Large intestine (tissue), 3 donors: Measurements from ENCODE around the gene MBOAT1. TPM values are rescaled to one million over a fixed set of nuclear protein-coding genes. Genes with fewer than 3 reads are reported as not detected.

Source experiments
- DNase-seq, 2 donors: peaks; one replicate each; pipeline versions ENCODE4 v3.0.0 to v3.0.0-alpha.2; 2013
- H3K27ac ChIP-seq: one replicate; pipeline ENCODE4 v1.5.1; 2013; ENCODE audit warnings: low read length
- H3K27me3 ChIP-seq: 2 replicates; pipeline ENCODE4 v1.6.1; 2013; ENCODE audit warnings: low read length; ENCODE audit not compliant: control insufficient read depth, insufficient read depth
- H3K36me3 ChIP-seq: 2 replicates; pipeline ENCODE4 v1.6.1; 2013; ENCODE audit warnings: low read length; ENCODE audit not compliant: control insufficient read depth, insufficient read depth
- H3K4me1 ChIP-seq: one replicate; pipeline ENCODE4 v1.6.1; 2013; ENCODE audit warnings: low read length; ENCODE audit not compliant: control insufficient read depth, insufficient read depth
- H3K4me3 ChIP-seq: one replicate; pipeline ENCODE4 v1.5.1; 2013; ENCODE audit warnings: low read length
- H3K9me3 ChIP-seq: one replicate; pipeline ENCODE4 v1.6.1; 2013; ENCODE audit warnings: mild to moderate bottlenecking, low read depth, low read length, moderate library complexity; ENCODE audit not compliant: control insufficient read depth
- WGBS: methylation state at CpG from one replicate; pipeline ENCODE4 v1.1.5; 2013; ENCODE audit warnings: low lambda C conversion rate; ENCODE audit not compliant: insufficient coverage; 5-methylcytosine and 5-hydroxymethylcytosine counted together
- polyA plus RNA-seq: library from polyadenylated mRNA; unstranded; fragments of 120-200 nt; gene quantifications from one replicate; pipeline ENCODE4 v1.2.1, GENCODE V29; 2013

Gene MBOAT1
- polyA plus RNA-seq, 1 donor = 26.4 TPM

GRCh38 chr6:20172842-20173456 is 39.3 kb downstream of the MBOAT1 start:
- no peak for DNase-seq
- Histone ChIP-seq H3K36me3 (no peaks in the 10 kb centered on the region), H3K9me3 (no peaks in the 10 kb centered on the region), H3K27me3 (no peaks in the 10 kb centered on the region), H3K4me3 (no peak overlapping the region), H3K27ac (no peak overlapping the region), H3K4me1 (peaks cover 22% of the 10 kb centered on the region)
- WGBS = no CpG with 5 or more reads among the region's 3 CpGs

- H3K4me1 ChIP-seq = peaks cover 3% of the 10 kb centered on the region
- H3K4me3 ChIP-seq = no peak overlapping the region
- no peaks in the 10 kb centered on the region for H3K9me3 ChIP-seq
- H3K36me3 ChIP-seq = peaks cover 5% of the 10 kb centered on the region
- 46% methylated on average over 3 of the region's 4 CpGs for WGBS
- H3K27ac ChIP-seq = no peak overlapping the region
- DNase-seq = no peak
- H3K27me3 ChIP-seq = no peaks in the 10 kb centered on the region
These were observed 41.7 kb downstream of the MBOAT1 start for GRCh38 chr6:20170455-20171148.

- WGBS = 82% methylated on average over 2 of the region's 2 CpGs
- Histone ChIP-seq H3K27ac (no peak overlapping the region), H3K36me3 (peaks cover 5% of the 10 kb centered on the region), H3K4me1 (peaks cover 2% of the 10 kb centered on the region), H3K4me3 (no peak overlapping the region), H3K27me3 (no peaks in the 10 kb centered on the region), H3K9me3 (no peaks in the 10 kb centered on the region)
- DNase-seq = no peak
These were observed 42.5 kb downstream of the MBOAT1 start for GRCh38 chr6:20169786-20170185.

GRCh38 chr6:20169119-20169557 is 43.1 kb downstream of the MBOAT1 start:
- Histone ChIP-seq H3K4me3 (no peak overlapping the region), H3K4me1 (peaks cover 2% of the 10 kb centered on the region), H3K27me3 (no peaks in the 10 kb centered on the region), H3K9me3 (no peaks in the 10 kb centered on the region), H3K36me3 (peaks cover 5% of the 10 kb centered on the region), H3K27ac (no peak overlapping the region)
- WGBS = no CpG with 5 or more reads among the region's 2 CpGs
- no peak for DNase-seq

- DNase-seq = no peak
- H3K36me3 ChIP-seq = peaks cover 5% of the 10 kb centered on the region
- no peaks in the 10 kb centered on the region for H3K9me3 ChIP-seq
- H3K4me1 ChIP-seq = peaks cover 2% of the 10 kb centered on the region
- no peaks in the 10 kb centered on the region for H3K27me3 ChIP-seq
- 80% methylated on average over 1 of the region's 2 CpGs for WGBS
- no peak overlapping the region for H3K27ac ChIP-seq
- H3K4me3 ChIP-seq = no peak overlapping the region
These were observed 43.6 kb downstream of the MBOAT1 start for GRCh38 chr6:20168690-20169089.

- no peaks in the 10 kb centered on the region for H3K4me1 ChIP-seq
- H3K36me3 ChIP-seq = peaks cover 5% of the 10 kb centered on the region
- no peaks in the 10 kb centered on the region for H3K9me3 ChIP-seq
- no peak overlapping the region for H3K27ac ChIP-seq
- no peaks in the 10 kb centered on the region for H3K27me3 ChIP-seq
- 100% methylated on average over 1 of the region's 2 CpGs for WGBS
- no peak for DNase-seq
- no peak overlapping the region for H3K4me3 ChIP-seq
These were observed 44.7 kb downstream of the MBOAT1 start for GRCh38 chr6:20167601-20168000.

- DNase-seq = no peak
- no peak overlapping the region for H3K27ac ChIP-seq
- H3K4me3 ChIP-seq = no peak overlapping the region
- no peaks in the 10 kb centered on the region for H3K9me3 ChIP-seq
- WGBS = no CpG with 5 or more reads among the region's 2 CpGs
- no peaks in the 10 kb centered on the region for H3K4me1 ChIP-seq
- peaks cover 5% of the 10 kb centered on the region for H3K36me3 ChIP-seq
- no peaks in the 10 kb centered on the region for H3K27me3 ChIP-seq
These were observed 46.1 kb downstream of the MBOAT1 start for GRCh38 chr6:20166210-20166609.

GRCh38 chr6:20162515-20162914 is 49.8 kb downstream of the MBOAT1 start:
- Histone ChIP-seq H3K36me3 (peaks cover 5% of the 10 kb centered on the region), H3K4me3 (no peak overlapping the region), H3K27ac (no peak overlapping the region), H3K27me3 (no peaks in the 10 kb centered on the region), H3K9me3 (no peaks in the 10 kb centered on the region), H3K4me1 (no peaks in the 10 kb centered on the region)
- no CpG with 5 or more reads among the region's 2 CpGs for WGBS
- DNase-seq = no peak

- Histone ChIP-seq H3K4me1 (no peaks in the 10 kb centered on the region), H3K4me3 (no peak overlapping the region), H3K9me3 (no peaks in the 10 kb centered on the region), H3K27ac (no peak overlapping the region), H3K36me3 (no peaks in the 10 kb centered on the region), H3K27me3 (no peaks in the 10 kb centered on the region)
- 50% methylated on average over 1 of the region's 9 CpGs for WGBS
- DNase-seq = no peak
These were observed 51.6 kb downstream of the MBOAT1 start for GRCh38 chr6:20160541-20161283.

- whole genome bisulfite sequencing = no CpG with 5 or more reads among the region's 5 CpGs
- no peaks in the 10 kb centered on the region for H3K27me3 ChIP-seq
- H3K27ac ChIP-seq = no peak overlapping the region
- no peak for DNase-seq
- no peaks in the 10 kb centered on the region for H3K4me1 ChIP-seq
- H3K9me3 ChIP-seq = no peaks in the 10 kb centered on the region
- H3K36me3 ChIP-seq = no peaks in the 10 kb centered on the region
- H3K4me3 ChIP-seq = no peak overlapping the region
These were observed 52.3 kb downstream of the MBOAT1 start for GRCh38 chr6:20159781-20160540.
